HL-60 (cell line): ENCODE measurements around the gene CTNNAL1.

ENCODE experiments used
- DNase-seq, 2 experiments: peaks; one replicate each; pipeline ENCODE4 v3.0.0-alpha.2; 2010 to 2020; ENCODE audit warnings: low read depth in 1 of 2, low spot score in 1 of 2
- H3K27ac ChIP-seq: fragments of 250-450 bp; sonication (Bioruptor Pico); replicated peaks from 2 replicates; pipeline ENCODE4 v1.5.1; 2020; ENCODE audit warnings: mild to moderate bottlenecking, moderate library complexity
- H3K27me3 ChIP-seq: fragments of 250-450 bp; sonication (Bioruptor Pico); 2 replicates; pipeline ENCODE4 v1.5.1; 2021; ENCODE audit warnings: mild to moderate bottlenecking, moderate library complexity; ENCODE audit not compliant: insufficient read depth, poor library complexity, severe bottlenecking
- H3K4me3 ChIP-seq: replicated peaks from 2 replicates; pipeline ENCODE4 v1.5.1; 2011; ENCODE audit warnings: mild to moderate bottlenecking, control low read depth, low read length; ENCODE audit not compliant: insufficient read depth
- CTCF ChIP-seq: IDR thresholded peaks from one replicate; pipeline ENCODE4 v1.5.1; 2011; ENCODE audit warnings: low read length, control low read depth, inconsistent platforms; ENCODE audit not compliant: insufficient read depth
- GABPA ChIP-seq: IDR thresholded peaks from 2 replicates; pipeline ENCODE4 v1.6.1; 2012; ENCODE audit warnings: low read depth
- POLR2AphosphoS5 ChIP-seq: IDR thresholded peaks from 2 replicates; pipeline ENCODE4 v1.6.1; 2012; ENCODE audit warnings: low read depth
- REST ChIP-seq: IDR thresholded peaks from 2 replicates; pipeline ENCODE4 v1.6.1; 2012; ENCODE audit warnings: low read depth; ENCODE audit not compliant: insufficient replicate concordance
- SPI1 ChIP-seq: IDR thresholded peaks from 2 replicates; pipeline ENCODE4 v1.6.1; 2012; ENCODE audit warnings: low read depth, mild to moderate bottlenecking, borderline replicate concordance

Gene CTNNAL1

GRCh38 chr9:109019420-109019819, 6.1 kb upstream of the CTNNAL1 start:
- no peak overlapping the region for H3K27ac ChIP-seq
- no peak overlapping the region for H3K4me3 ChIP-seq
- no peak for DNase-seq
- no peak for TF ChIP-seq GABPA
- H3K27me3 ChIP-seq, result no peaks in the 10 kb centered on the region

GRCh38 chr9:109017493-109017892, 4.2 kb upstream of the CTNNAL1 start:
- no peak for DNase-seq
- H3K27ac ChIP-seq, result no peak overlapping the region
- no peaks in the 10 kb centered on the region for H3K27me3 ChIP-seq
- H3K4me3 ChIP-seq, result no peak overlapping the region
- TF ChIP-seq SPI1 (no peak), POLR2AphosphoS5 (no peak), REST (no peak), CTCF (no peak)

GRCh38 chr9:109017061-109017460, 3.8 kb upstream of the CTNNAL1 start:
- no peak for DNase-seq
- H3K27me3 ChIP-seq, result no peaks in the 10 kb centered on the region
- TF ChIP-seq SPI1, result no peak
- no peak for TF ChIP-seq REST
- TF ChIP-seq POLR2AphosphoS5, result no peak
- no peak for TF ChIP-seq CTCF
- TF ChIP-seq GABPA, result no peak

GRCh38 chr9:109016132-109016531, 2.8 kb upstream of the CTNNAL1 start:
- Histone ChIP-seq H3K27ac (no peak overlapping the region), H3K4me3 (no peak overlapping the region), H3K27me3 (no peaks in the 10 kb centered on the region)
- DNase-seq, result no peak
- no peak for TF ChIP-seq CTCF

More at GRCh38 chr9:109017061-109017460, 3.8 kb upstream of the CTNNAL1 start:
- H3K4me3 ChIP-seq, result no peak overlapping the region
- no peak overlapping the region for H3K27ac ChIP-seq
